ELR (cell line): Measurements from ENCODE around the gene CD226.
"Not testable (repeated sequence)": the region's sequence is repeated elsewhere in the genome, so short reads cannot be mapped to it uniquely, and the experiment has no call there.

Experiments
- DNase-seq: peaks from one replicate; pipeline ENCODE4 v3.0.0-alpha.2; 2015; ENCODE audit warnings: low read depth

Gene CD226

GRCh38 chr18:69956665-69957620, 9.3 kb upstream of the CD226 start:
- no peak for DNase-seq

DNA sequence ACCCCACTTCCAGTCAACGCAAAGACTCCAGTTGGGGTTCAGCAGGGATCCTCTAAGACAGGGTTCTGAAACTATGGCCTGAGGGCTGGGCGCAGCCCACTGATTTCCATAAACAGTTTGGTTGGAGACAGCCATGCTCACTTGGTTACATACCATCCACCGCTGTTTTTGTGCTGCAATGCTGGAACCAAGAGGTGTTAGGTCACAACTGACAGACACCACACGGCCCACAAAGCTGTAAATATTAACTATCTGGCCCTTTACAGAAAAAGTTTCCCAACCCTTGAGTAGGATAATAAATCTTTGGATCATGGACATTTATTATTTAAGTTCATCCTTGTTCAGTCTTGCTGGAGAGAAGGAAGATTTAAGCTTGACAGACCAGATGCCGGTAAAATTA, 8.4 kb upstream of the CD226 start:
- DNase-seq = no peak

- DNase-seq = no peak
These were observed 7.2 kb upstream of the CD226 start for GRCh38 chr18:69954719-69955480.

GRCh38 chr18:69953191-69953590, 5.5 kb upstream of the CD226 start:
- no peak for DNase-seq

DNA sequence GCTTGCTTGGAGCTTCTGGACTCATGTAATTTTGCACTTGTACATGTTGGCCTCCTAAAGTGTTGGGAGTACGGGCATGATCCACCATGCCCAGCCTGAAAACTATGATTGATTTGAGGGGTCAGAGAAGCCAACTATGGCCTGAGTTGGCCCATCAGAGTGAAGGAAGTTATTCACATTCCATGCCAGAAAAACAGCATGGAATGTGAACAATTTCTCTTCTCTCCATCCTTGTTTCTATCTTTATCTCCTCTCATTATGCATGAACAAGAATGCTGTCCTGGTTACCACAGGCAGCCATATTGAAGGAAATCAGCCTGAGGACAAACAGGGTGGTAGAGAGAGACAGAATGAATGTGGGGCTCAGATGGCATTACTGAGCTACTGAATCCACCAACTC, 3.5 kb upstream of the CD226 start:
- DNase-seq = peak; percentile 17

DNA sequence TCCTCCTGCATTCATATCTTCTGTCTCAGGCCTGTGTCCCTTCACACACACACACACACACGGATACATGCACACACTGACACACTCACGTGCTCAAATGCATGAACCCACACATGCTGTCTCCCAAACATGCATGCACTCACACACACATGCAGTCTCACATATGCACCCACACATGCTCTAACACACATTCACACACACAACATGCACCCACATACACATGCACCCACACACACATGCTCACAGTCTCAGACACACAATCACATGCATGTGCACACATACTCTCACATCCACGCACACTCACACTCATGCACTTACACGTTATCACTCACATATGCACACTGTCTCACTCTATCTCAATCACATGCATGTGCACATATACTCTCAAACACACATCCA, 1.9 kb upstream of the CD226 start:
- no peak for DNase-seq

- DNase-seq = peak; percentile 61
These were observed 1.4 kb upstream of the CD226 start for GRCh38 chr18:69948919-69949537.

DNA sequence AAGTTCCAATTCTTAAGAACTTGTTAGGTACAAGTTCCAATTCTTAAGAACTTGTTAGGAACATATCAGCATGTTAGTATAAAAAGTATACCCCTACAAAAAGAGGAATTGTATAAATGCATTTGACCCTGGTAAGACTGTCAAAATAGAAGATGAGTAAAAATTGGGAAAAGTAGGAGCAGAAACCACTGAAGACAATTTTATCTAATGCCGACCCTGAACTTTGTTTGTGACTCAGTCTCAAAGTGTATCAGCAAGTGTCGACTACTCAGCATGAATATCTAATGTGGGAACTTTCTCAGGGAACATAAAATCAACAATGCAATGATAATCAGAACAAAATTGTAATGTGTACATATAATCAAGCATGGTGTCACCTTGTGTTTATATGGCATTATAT, 583 bp upstream of the CD226 start:
- peak; percentile 5 for DNase-seq

DNA sequence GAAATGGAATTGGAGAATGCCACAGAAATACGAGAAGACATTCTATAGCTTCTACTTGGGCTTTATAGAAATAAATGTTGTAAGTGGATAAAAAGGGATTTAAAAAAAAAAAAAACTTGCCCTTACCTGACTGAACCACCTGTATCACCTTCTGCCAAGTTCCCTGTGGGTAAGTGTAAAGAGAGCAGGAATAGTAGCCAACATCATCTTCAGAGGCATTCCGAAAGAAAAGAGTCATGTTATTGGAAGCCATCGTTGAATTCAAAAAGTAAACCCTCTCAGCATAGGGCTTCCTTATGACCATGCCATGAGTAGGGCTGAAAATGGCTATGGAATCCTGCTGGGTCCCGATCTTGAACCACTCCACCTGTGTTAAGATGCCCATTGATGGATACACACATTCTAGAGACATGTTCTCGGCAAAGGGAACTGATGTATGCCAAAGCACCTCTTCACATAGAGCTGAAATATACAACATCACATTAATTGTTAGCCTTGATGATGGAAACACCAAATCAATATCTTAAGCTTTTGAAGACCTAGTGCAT, 991 bp downstream of the CD226 start:
- DNase-seq = no peak

- DNase-seq = no peak
These were observed 2.2 kb downstream of the CD226 start for GRCh38 chr18:69945220-69946114.

DNA sequence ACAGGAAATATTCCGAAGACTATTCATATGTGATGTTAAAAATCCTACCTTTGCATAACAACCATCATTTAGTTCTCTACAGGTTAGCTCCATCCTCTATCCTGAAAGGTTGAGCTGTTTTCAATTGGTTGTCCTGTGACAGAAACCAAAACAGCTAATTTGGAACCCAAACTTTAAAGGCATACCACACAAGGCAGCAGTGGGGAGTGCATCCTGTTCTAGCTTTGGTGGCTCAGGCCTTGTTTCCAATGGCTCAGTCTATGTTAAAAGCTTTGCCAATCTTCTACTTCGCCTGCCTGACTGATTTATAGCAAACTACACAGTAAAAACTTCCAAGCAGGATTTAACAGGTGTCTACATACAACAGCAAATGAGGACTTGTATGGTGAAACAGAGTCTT, 3.2 kb downstream of the CD226 start:
- no peak for DNase-seq

GRCh38 chr18:69943021-69943420, 4.7 kb downstream of the CD226 start:
- DNase-seq = peak; percentile 11

- no peak for DNase-seq
These were observed 6.5 kb downstream of the CD226 start for GRCh38 chr18:69941183-69941582.

GRCh38 chr18:69939812-69940211, 7.9 kb downstream of the CD226 start:
- not testable (repeated sequence) for DNase-seq

DNA sequence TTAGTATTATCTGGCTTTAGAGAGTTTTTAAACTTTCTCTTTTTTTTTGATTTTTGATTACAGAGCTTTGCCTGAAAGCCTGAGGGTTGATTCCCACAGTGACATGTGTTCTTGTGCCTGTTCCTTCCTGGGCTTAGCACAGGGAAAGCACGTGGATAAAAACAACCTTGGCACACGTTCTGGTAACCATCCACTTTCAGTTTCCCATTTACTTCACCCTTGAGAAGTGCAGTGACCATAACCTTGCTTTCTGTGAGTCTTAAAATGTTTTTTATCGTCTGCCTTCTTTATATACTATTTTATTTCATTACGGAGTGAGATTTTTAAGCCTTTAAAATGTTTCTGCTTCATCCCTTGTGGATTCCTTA, 11.5 kb downstream of the CD226 start:
- no peak for DNase-seq

DNA sequence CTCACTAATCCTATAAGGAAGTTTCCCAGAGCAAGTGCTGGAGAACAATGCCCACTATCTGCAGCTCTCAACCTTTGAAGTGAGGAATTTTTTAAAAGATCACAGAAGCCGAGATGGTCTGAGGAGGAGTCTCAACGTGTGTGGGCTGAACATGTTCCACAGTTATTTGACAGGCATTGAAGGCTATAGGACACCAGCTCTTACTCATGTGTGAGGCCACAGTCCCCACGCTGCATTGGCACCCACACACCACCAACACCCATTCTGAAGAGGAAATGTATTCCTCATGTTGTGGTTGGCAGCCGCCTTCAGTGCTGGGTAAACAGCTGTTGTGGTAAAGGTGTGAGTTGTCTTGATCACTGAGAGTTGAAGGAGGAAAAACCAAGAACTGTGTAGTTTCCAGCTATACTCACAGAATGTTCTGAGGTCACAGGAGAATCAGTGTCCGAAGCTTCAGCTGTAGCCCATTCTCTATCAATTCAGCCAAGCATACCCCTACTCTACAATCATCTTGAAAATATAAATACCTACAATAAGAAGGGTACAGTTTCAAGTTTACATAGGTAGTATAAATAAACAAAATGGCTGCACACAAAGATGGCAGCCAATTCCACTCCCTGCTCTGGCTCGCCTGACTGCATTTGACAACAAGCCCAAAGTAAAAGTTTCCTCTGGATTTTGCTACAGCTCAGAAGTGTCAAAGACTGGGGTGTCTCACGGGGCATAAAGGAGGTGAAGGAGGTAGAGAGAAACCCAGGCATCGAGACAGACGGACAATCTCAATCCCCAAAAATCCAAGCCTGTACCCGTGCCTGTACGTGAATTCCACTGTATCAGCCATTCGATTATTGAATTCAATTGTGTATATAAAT, 12.1 kb downstream of the CD226 start:
- DNase-seq = no peak

DNA sequence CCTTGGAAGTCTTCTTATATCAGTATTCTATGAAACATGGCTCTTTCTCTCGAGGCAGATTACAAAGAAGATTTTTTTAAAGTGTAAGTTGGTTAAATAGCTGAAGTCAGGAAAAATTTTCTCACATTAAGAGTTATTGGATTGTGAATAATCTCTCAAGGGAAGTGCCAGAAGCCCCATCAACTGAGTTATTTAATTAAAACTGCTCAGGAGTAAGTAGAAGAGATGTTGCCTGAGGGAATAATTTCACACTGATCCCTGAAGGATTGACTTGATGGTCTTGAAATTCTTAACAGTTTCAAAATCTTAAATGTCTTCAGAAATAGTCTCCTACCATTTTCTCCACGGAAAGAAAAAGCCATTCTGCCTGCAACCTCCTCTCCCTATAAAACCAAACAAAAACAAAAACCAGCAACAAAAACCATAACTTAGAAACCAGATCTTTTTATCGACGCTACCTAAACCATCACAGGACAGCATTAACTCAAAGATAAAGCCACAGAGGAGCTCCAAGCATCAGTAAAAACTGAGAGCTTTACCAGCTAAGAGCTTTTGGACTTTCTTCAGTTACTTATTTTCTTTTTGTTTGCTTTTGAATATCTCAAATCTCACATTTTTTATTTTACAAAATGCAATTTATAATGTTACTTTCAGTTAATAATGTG, 12.9 kb downstream of the CD226 start:
- DNase-seq = no peak

DNA sequence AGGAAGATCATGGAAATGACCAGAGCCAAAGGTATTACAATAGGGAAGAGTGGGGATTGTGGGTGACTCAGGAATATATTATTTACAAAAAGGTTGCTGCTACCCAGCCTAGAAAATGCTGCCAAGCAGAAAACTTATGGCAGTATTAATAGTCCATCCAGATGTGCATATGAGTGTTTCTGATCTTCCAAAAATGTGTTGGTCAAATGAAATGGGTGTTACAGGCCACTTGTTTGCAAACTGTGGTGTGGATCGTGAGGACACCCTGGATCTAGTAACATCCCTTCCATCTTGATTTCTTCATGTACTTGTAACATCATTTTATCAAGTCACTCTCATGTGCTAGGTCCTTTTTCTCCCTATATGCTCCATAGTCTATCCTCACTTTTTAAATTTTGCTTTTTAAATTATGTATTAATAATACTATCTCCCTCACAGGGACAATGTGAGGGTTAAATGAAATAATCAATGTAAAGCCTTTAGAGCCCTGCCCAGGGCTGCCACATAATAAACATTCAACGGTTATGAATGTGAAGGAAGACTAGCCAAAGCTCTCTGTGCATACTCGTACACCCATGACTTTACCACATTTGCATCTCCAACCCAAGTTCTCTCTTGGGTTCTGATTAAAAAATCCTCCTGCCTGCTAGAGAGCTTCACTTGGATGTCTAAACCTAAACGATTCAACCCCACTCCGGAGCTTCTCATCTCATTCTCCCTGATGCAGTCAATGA, 18.5 kb downstream of the CD226 start:
- no peak for DNase-seq

DNA sequence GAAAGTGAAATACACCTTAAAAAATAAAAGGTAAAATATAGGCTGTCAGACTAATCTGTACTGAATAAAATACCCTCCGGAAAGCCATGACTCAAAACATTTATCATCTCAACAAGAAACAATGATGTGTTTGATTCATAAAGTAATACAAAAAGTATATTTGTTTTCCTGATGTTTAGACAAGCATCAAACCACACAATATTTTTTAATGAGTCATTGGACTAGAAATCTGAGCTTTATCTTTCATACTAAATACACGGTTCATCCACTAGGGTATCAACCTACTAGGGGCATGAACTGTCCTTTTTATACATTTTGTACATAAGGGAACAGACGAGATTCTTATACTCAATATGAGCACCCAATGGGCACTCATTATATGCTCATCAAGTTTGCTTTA, 31.3 kb downstream of the CD226 start:
- DNase-seq = peak; percentile 76
